Pancreas (tissue), 10 donors: ENCODE results near the gene MRPL42. TPM values are rescaled to one million over a fixed set of nuclear protein-coding genes. Genes with fewer than 3 reads are reported as not detected.

Experiments used
- ATAC-seq, 4 donors: fragments of 200-7000 bp; cut with Tn5 transposase; one replicate each; pipeline versions ENCODE4 v1.8.0 to v1.9.1; 2020; ENCODE audit warnings: mild to moderate bottlenecking in 4 of 4, moderate library complexity in 4 of 4
- DNase-seq, 6 donors: peaks; one replicate each; pipeline ENCODE4 v3.0.0-alpha.2; 2020
- FAIRE-seq: peaks from 2 replicates; lab custom pipeline; 2012; peaks lifted over from hg19 to GRCh38; lab: Jason Lieb, UNC
- H3K27ac ChIP-seq, 4 donors: fragments of 200-600 bp; sonication (generic); 1 replicate in 3 of 4; 2 replicates in 1 of 4; pipeline versions ENCODE4 v1.5.0 to v1.8.0; 2020
- H3K27me3 ChIP-seq, 4 donors: fragments of 200-600 bp; one replicate each; pipeline ENCODE4 v1.8.0; 2021
- H3K36me3 ChIP-seq, 3 donors: fragments of 200-600 bp; sonication (generic) in 1 of 3; one replicate each; pipeline versions ENCODE4 v1.5.0 to v1.8.0; 2020 to 2021
- H3K4me1 ChIP-seq, 3 donors: fragments of 200-600 bp; one replicate each; pipeline ENCODE4 v1.8.0; 2021
- H3K4me3 ChIP-seq, 4 donors: fragments of 200-600 bp; sonication (generic) in 2 of 4; one replicate each; pipeline versions ENCODE4 v1.5.0 to v1.8.0; 2020 to 2021
- H3K9me3 ChIP-seq, 4 donors: fragments of 200-600 bp; one replicate each; pipeline ENCODE4 v1.8.0; 2021
- CTCF ChIP-seq, 4 donors: fragments of 200-600 bp; sonication (generic) in 3 of 4; IDR thresholded peaks; one replicate each; pipeline versions ENCODE4 v1.5.0 to v1.8.0; 2021; ENCODE audit warnings: antibody characterized with exemption in 4 of 4
- WGBS, 2 donors: extraction: QIAGEN DNeasy Blood & Tissue Kit; methylation state at CpG; one replicate each; pipeline ENCODE4 v1.1.7; 2013; 5-methylcytosine and 5-hydroxymethylcytosine counted together
- intact Hi-C, 3 donors: fragments of 100-400 bp; cut with DNase I; formaldehyde crosslinking; loops; one replicate each; pipeline versions ENCODE4 v1.11.1 to v1.14.2; 2022
- polyA plus RNA-seq, 2 donors: library from polyadenylated mRNA; stranded (reverse); fragments of 200-250 nt; gene quantifications; one replicate each; pipeline ENCODE4 v1.2.3, GENCODE V29; 2013
- total RNA-seq, 6 donors: library from RNA; stranded (reverse); fragmentation: NEBNext Ultra II Directional in 4 of 6; extraction: Animal tissue kit (Norgen Biotek cat#: 25700) in 4 of 6; gene quantifications; one replicate each; pipeline versions ENCODE4 v1.2.1 to v1.2.4, GENCODE V29; 2021 to 2023
- donor health status: healthy with polysubstance abuse.
- donor health status: DM: no; HTN: no; CAD: no; lungs with moderate emphysema.
- donor health status: DM: no; HTN: no; CAD: no.
- donor health status: control.
- donor health status: control.
- donor health status: Bipolar disorder and iron deficiency.
- donor health status: DM: yes; HTN: yes; CAD: no.
- donor health status: DM: no; HTN: no; CAD: no.
- donor health status: DM: no; HTN: no; CAD: no.
- donor health status: DM: yes; HTN: yes; CAD: no.

Gene MRPL42
- total and polyA plus RNA-seq, 8 donors = 11.8 to 28.6 (median 22.8) TPM

DNA sequence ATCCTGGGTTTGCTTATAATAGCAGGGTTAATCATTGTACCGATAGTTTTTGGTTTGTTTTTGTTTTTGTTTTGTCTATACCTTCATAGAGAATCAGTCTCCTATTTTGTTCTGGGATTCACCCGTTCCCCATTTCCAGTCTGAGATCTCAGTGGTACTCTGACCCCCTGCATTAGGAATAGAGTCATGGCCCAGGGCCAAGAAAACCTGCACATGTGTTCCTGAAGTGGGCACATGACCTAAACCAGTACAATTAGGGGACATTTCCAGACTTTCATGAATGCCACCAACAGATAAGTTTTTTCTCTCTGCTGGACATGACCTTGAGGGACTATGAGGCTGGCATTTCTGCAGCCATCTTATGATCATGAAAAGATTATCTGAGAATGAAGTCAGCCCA is 52.5 kb downstream of the MRPL42 start:
- DNase-seq (no peak), ATAC-seq (no peak), FAIRE-seq (no peak)
- no peaks in the 10 kb centered on the region for H3K27me3 ChIP-seq
- TF ChIP-seq CTCF (IDR thresholded peaks at IDR 0.05) = no peak
- intact Hi-C loops = no loop called here
- 32 to 38% methylated on average over 2 of the region's 2 CpGs for WGBS, 2 donors
- H3K4me1 ChIP-seq = no peaks in the 10 kb centered on the region
- no peak overlapping the region for H3K27ac ChIP-seq
- no peaks in the 10 kb centered on the region for H3K36me3 ChIP-seq
- no peak overlapping the region for H3K4me3 ChIP-seq
- H3K9me3 ChIP-seq = no peaks in the 10 kb centered on the region

GRCh38 chr12:93520454-93520853 is 53.1 kb downstream of the MRPL42 start:
- no peaks in the 10 kb centered on the region for H3K4me1 ChIP-seq
- H3K27me3 ChIP-seq = no peaks in the 10 kb centered on the region
- no peaks in the 10 kb centered on the region for H3K36me3 ChIP-seq
- no peak for FAIRE-seq
- H3K4me3 ChIP-seq = no peak overlapping the region
- H3K9me3 ChIP-seq = no peaks in the 10 kb centered on the region
- no peak for TF ChIP-seq CTCF (IDR thresholded peaks at IDR 0.05)
- 49 to 50% methylated on average over 2 of the region's 2 CpGs for WGBS, 2 donors
- no peak for DNase-seq
- no peak for ATAC-seq
- intact Hi-C loops = no loop called here
- H3K27ac ChIP-seq = no peak overlapping the region

- FAIRE-seq (no peak), ATAC-seq (no peak)
Measured at GRCh38 chr12:93521225-93522080, 54.1 kb downstream of the MRPL42 start.

DNA sequence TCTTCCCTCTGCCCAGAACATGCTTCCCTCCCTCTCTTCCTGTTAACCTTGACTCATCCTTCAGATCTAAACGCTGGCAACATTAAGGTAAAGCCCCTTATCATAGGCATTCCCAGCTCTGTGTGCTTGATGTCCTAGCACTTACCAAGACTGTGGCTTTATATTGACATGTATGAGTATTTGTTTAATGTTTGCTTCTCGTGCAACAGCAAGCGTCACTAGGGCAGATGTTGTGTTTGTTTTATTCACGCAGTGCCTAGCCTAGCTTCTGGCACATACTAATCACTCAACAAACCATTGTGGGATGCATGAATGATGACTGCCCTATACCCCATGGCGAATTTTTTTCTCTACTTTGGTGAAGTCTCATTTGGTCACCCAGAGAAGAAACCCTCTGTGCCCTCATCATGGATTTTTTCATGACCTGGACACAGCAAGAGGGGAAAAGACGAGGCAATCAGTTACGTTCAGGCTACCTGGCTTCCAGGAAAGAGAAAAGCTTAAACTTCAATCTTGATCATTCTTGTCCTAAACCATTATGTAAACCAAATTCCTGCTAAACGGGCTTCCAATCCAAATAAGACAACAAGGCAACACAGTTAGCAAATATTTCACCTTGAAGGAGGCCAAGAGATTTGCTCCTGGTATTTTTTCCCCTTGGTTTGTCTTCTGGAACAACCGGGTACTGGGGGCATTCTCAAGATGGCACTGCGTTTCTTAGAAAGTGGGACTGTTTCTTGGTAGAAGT is 57.2 kb downstream of the MRPL42 start:
- DNase-seq = no peak
- FAIRE-seq = no peak

More at GRCh38 chr12:93521225-93522080, 54.1 kb downstream of the MRPL42 start:
- no peak for TF ChIP-seq CTCF (IDR thresholded peaks at IDR 0.05)
- no peaks in the 10 kb centered on the region for H3K9me3 ChIP-seq
- WGBS, 2 donors = 79 to 80% methylated on average over 6 of the region's 6 CpGs
- H3K27ac ChIP-seq = no peak overlapping the region
- no peak overlapping the region for H3K4me3 ChIP-seq
- H3K36me3 ChIP-seq = no peaks in the 10 kb centered on the region
- no peak for DNase-seq
- intact Hi-C loops = no loop called here
- H3K4me1 ChIP-seq = no peaks in the 10 kb centered on the region
- no peaks in the 10 kb centered on the region for H3K27me3 ChIP-seq

More for the DNA sequence above, 57.2 kb downstream of the MRPL42 start:
- H3K36me3 ChIP-seq = no peaks in the 10 kb centered on the region
- 54 to 59% methylated on average over 10 of the region's 10 CpGs for WGBS, 2 donors
- H3K4me1 ChIP-seq = no peaks in the 10 kb centered on the region
- no peak overlapping the region for H3K4me3 ChIP-seq
- H3K27me3 ChIP-seq = no peaks in the 10 kb centered on the region
- H3K27ac ChIP-seq = no peak overlapping the region
- H3K9me3 ChIP-seq = no peaks in the 10 kb centered on the region
- intact Hi-C loops = no loop called here
- TF ChIP-seq CTCF (IDR thresholded peaks at IDR 0.05) = no peak
- no peak for ATAC-seq
